Fibroblast of mammary gland (primary cell): Measurements from ENCODE around the gene FHAD1.

ENCODE experiments used
- DNase-seq: peaks from one replicate; pipeline ENCODE4 v3.0.0-alpha.2; 2010; ENCODE audit warnings: low read depth
- H3K4me3 ChIP-seq: 2 replicates; pipeline ENCODE4 v1.5.1; 2011; ENCODE audit warnings: low read depth, mild to moderate bottlenecking, low read length, moderate library complexity; ENCODE audit not compliant: control insufficient read depth
- TF ChIP-seq, protein P1 (sequence below): conservative IDR thresholded peaks from 2 replicates; pipeline ENCODE4 v1.5.1; 2011; ENCODE audit warnings: low read depth, low read length, inconsistent platforms; ENCODE audit not compliant: control insufficient read depth, insufficient read depth

FHAD1 gene

DNA sequence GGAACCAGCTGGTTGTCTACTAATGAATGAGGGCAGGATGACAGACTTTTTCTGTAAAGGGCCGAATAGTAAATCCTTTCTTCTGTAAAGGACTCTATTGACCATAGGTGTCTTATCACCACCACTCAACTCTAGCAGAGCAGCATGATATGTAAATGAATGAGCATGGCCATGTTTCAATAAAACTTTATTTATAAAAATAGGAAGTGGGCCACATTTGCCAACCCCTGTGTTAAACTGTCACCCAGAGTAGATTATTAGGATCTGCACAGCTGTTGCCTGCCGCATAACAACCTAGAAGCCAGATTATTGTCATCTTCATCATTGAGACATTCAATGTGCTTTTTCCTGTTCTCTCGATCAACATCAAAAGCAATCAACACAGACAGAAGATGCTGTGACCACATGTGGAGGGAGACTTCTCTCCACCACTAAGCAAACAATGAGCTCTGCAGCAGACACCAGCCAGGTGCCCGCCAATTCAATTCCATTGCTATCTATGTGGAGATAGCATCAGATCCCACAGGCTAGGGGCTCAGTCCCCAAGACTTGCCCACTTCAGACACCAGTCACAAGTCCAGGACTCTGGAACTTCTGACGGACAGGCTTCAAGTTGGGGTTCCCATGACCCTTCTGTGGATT, 155.9 kb downstream of the FHAD1 start:
- TF ChIP-seq, protein P1, sequence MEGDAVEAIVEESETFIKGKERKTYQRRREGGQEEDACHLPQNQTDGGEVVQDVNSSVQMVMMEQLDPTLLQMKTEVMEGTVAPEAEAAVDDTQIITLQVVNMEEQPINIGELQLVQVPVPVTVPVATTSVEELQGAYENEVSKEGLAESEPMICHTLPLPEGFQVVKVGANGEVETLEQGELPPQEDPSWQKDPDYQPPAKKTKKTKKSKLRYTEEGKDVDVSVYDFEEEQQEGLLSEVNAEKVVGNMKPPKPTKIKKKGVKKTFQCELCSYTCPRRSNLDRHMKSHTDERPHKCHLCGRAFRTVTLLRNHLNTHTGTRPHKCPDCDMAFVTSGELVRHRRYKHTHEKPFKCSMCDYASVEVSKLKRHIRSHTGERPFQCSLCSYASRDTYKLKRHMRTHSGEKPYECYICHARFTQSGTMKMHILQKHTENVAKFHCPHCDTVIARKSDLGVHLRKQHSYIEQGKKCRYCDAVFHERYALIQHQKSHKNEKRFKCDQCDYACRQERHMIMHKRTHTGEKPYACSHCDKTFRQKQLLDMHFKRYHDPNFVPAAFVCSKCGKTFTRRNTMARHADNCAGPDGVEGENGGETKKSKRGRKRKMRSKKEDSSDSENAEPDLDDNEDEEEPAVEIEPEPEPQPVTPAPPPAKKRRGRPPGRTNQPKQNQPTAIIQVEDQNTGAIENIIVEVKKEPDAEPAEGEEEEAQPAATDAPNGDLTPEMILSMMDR = no peak
- H3K4me3 ChIP-seq = no peak overlapping the region
- DNase-seq = no peak

DNA sequence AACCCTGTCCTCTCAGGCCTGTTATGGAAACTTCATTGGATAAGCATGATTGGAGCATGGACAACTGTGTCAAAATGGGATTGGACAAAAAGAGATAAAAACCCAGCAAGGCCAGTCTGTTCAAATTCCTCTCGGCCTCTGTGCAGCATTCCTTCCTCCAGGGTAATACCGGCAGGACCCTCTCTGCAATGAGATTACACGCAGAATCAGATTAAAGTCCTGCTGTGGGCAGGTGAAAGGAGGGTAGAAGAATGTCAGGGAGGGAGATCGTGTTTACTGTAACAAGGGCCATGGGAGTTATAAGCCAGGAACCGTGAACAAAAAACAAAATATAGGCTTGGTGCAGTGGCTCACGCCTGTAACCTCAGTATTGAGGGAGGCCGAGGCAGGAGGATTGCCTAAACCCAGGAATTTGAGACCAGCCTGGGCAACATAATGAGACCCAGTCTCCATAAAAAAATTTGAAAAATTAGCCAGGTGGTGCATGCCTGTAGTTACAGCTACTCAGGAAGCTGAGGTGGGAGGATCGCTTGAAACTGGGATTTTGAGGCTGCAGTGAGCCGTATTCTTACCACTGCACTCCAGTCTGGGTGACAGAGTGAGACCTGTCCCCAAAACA, 157.0 kb downstream of the FHAD1 start:
- H3K4me3 ChIP-seq = no peak overlapping the region
- TF ChIP-seq, protein P1 = no peak
- no peak for DNase-seq

DNA sequence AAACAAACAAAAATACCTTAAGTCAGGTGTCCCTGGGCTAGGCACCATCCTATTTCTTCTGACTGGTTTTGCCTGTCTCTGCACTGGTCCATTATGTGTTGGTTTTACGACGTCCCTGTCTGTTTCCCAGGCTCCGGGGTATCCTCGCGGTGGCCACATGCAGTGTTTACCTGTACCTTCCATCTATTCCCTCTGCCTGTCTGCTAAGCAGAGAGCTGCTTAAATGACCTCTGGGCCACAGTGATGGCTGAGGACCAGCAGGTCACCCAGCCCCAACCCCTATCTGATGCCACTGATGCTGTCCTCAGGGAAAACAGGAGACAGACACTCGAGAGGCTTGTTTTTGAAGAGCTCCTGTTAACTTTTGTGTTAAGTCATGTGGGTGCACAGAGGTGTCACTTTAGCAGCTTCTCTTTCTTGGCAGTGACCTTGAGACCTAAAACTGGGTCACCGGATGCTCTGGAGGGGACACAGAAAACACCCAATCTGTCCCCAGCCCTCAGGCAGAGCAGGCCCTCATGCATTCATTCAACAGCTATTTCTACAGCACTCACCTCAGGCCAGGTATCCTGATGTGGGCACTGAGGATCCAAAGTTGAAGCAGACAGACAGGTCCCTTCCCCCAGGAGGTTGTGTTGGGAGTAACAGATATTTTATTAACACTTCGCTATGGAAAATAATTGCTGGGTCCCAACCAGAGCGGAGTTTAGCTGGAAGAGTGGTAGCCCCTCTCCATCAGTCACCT, 158.3 kb downstream of the FHAD1 start:
- TF ChIP-seq, protein P1 = no peak
- no peak overlapping the region for H3K4me3 ChIP-seq
- no peak for DNase-seq

DNA sequence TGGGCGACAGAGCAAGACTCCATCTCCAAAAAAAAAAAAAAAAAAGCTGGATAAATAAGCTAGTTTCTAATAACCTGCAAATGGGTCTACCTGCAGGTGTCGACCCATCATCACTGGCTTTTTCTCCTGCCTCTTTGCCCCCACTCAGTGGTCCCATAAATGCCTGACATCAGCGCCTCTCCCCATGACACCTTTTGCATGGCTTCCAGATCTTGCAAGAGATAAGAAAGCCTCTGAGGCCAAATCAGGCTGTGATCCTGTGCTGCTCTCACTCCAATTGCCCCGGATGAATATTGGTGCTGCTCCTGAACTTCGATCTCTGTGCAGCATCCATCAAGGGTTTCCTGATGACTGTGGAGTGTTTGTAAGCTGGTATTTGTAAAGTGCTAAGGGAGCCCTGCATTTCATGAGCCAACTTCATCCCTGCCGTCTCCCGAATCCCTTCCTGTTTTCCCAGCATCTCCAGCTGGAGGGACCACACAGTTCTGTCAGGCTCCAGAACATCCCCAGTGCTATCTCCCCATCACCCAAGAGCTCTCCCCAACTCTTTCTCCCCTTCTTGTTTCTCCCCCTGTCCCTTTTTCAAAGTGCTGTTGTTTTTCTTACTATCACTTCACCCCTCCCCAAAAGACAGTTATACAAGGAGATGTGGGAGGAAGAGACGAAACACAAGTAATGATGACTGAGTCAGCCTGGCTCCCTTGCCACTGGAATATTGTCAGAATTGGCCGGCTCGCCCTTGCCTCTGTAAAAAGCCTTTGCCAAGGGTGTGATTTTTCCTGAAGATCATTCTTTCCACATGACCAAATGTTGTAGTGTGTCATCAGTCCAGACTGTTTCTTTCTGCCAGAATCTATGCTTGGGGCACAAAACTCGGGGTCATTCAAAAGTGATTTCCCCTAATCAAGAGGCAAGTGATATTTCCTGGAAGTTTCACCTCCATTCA, 159.9 kb downstream of the FHAD1 start:
- DNase-seq = peak; percentile 91
- H3K4me3 ChIP-seq = no peak overlapping the region
- TF ChIP-seq, protein P1 = no peak

DNA sequence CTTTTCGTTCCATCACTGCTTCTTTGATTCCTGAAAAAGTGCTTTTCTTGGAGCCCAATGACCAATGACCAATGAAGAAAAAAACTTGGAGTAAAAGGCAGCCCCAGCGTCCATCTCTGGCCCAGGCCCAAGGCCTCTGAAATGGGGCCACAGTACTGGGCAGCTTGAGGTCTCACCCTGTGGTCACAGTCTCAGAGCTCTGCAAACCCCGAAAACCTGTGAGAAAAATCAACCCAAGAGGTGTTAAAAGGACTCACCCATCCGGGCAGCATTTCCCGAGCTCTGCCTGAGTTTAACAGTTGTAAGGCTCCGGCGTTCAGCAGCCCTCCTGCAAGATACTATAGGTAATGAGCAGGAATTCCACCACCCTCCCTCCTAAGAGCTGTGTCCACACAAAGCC, 160.6 kb downstream of the FHAD1 start:
- DNase-seq = no peak
- TF ChIP-seq, protein P1 = no peak
- no peak overlapping the region for H3K4me3 ChIP-seq

DNA sequence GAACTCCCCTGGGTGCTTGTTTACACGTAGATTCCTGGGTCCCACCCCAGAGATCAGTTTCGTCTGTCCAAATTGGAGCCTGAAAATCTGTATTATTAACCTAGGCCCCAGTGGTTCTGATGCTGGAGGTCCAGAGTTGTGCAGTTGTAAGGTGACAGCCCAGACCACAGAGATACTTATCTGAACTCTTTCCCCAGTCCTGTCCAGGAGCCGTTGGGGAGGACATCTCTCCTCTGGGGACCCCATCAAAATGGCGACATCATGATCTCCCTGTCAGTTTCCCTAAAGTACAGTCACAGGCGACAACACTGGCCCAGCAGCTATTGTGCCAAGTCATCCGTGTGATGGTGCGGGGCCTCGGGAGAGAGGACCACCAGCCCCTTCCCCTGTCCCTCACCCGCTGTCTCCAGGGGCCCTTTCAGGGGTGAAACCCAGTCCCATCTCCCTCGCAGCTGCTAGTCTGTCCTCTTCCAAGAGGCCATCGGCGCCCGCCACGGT, 161.9 kb downstream of the FHAD1 start:
- no peak for DNase-seq
- TF ChIP-seq, protein P1 = no peak
- H3K4me3 ChIP-seq = peak overlapping the region; percentile 46
